HepG2 (cell line): ENCODE data around the gene SOST. TPM values are rescaled to one million over a fixed set of nuclear protein-coding genes. Genes with fewer than 3 reads are reported as not detected.

Experiments used
- ARNT2 ChIP-seq: sonication (generic); formaldehyde crosslinking; IDR thresholded peaks from 2 replicates; pipeline ENCODE4 v1.8.0; 2022; ENCODE audit warnings: mild to moderate bottlenecking, low read depth, missing genetic modification reagents, moderate library complexity
- CENPX ChIP-seq: sonication (generic); formaldehyde crosslinking; IDR thresholded peaks from 2 replicates; pipeline ENCODE4 v1.9.0; 2021; ENCODE audit warnings: mild to moderate bottlenecking, missing genetic modification reagents, moderate library complexity
- FOXK2 ChIP-seq: fragments of 450-650 bp; IDR thresholded peaks from 2 replicates; pipeline ENCODE4 v1.6.1; 2016
- GATA4 ChIP-seq: sonication (generic); IDR thresholded peaks from 2 replicates; pipeline ENCODE4 v1.6.1; 2016; ENCODE audit warnings: antibody characterized with exemption, low read depth, borderline replicate concordance
- GATAD2A ChIP-seq: IDR thresholded peaks from 2 replicates; pipeline ENCODE4 v1.6.1; 2016
- HDAC1 ChIP-seq: sonication (generic); formaldehyde crosslinking; IDR thresholded peaks from 2 replicates; pipeline ENCODE4 v1.5.1; 2020; ENCODE audit warnings: mild to moderate bottlenecking, missing genetic modification reagents
- HOXA7 ChIP-seq: sonication (generic); formaldehyde crosslinking; IDR thresholded peaks from 2 replicates; pipeline ENCODE4 v1.8.1; 2022; ENCODE audit warnings: mild to moderate bottlenecking, missing genetic modification reagents, moderate library complexity
- KMT2A ChIP-seq: sonication (generic); formaldehyde crosslinking; IDR thresholded peaks from 2 replicates; pipeline ENCODE4 v1.4.0; 2020; ENCODE audit warnings: missing genetic modification reagents
- MEF2D ChIP-seq: sonication (generic); formaldehyde crosslinking; IDR thresholded peaks from 2 replicates; pipeline ENCODE4 v1.5.1; 2020; ENCODE audit warnings: mild to moderate bottlenecking, missing genetic modification reagents
- MYC ChIP-seq: sonication (generic); formaldehyde crosslinking; IDR thresholded peaks from 2 replicates; pipeline ENCODE4 v1.9.0; 2021; ENCODE audit warnings: missing genetic modification reagents, borderline replicate concordance
- PCBP1 ChIP-seq: fragments of 200-400 bp; formaldehyde crosslinking; IDR thresholded peaks from 2 replicates; pipeline ENCODE4 v1.6.1; 2017; ENCODE audit warnings: mild to moderate bottlenecking, low read depth, low read length, borderline replicate concordance
- SOX6 ChIP-seq, 2 experiments: fragments of 450-650 bp in 1 of 2; sonication (generic) in 1 of 2; formaldehyde crosslinking in 1 of 2; IDR thresholded peaks; 2 replicates each; pipeline versions ENCODE4 v1.4.0 to v1.6.1; 2017 to 2020; ENCODE audit warnings: antibody characterized with exemption in 1 of 2, mild to moderate bottlenecking in 1 of 2, missing genetic modification reagents in 1 of 2
- ZFY ChIP-seq: sonication (generic); formaldehyde crosslinking; IDR thresholded peaks from 2 replicates; pipeline ENCODE4 v1.4.0; 2020; ENCODE audit warnings: missing genetic modification reagents
- ZNF33A ChIP-seq: sonication (generic); formaldehyde crosslinking; IDR thresholded peaks from 2 replicates; pipeline ENCODE4 v1.5.1; 2020; ENCODE audit warnings: missing genetic modification reagents, mild to moderate bottlenecking, moderate library complexity, borderline replicate concordance
- ZNF446 ChIP-seq: sonication (generic); formaldehyde crosslinking; IDR thresholded peaks from 2 replicates; pipeline ENCODE4 v1.5.0; 2020; ENCODE audit warnings: mild to moderate bottlenecking, missing genetic modification reagents
- ZNF550 ChIP-seq: sonication (generic); formaldehyde crosslinking; IDR thresholded peaks from 2 replicates; pipeline ENCODE4 v1.4.0; 2020; ENCODE audit warnings: mild to moderate bottlenecking, missing genetic modification reagents, borderline replicate concordance
- ZNF790 ChIP-seq: sonication (generic); formaldehyde crosslinking; IDR thresholded peaks from 2 replicates; pipeline ENCODE4 v1.8.0; 2022; ENCODE audit warnings: missing genetic modification reagents, mild to moderate bottlenecking, borderline replicate concordance
- ZNF878 ChIP-seq: sonication (generic); formaldehyde crosslinking; IDR thresholded peaks from 2 replicates; pipeline ENCODE4 v1.8.1; 2023; ENCODE audit warnings: mild to moderate bottlenecking, missing genetic modification reagents, moderate library complexity
- polyA plus RNA-seq, 8 experiments: library from polyadenylated mRNA; depleted of rRNA in 3 of 8; stranded (reverse) in 7 of 8; unstranded in 1 of 8; fragments of >200 nt; fragmentation: Illumina TruSeq in 4 of 8; extraction: Trizol in 4 of 8; gene quantifications; 2 replicates each; pipeline versions ENCODE4 v1.2.1 to v1.2.3, GENCODE V29; 2011 to 2016; ENCODE audit warnings: low read depth in 4 of 8, missing spikeins in 1 of 8, mixed read lengths in 1 of 8; ENCODE audit not compliant: insufficient read depth in 1 of 8
- total RNA-seq, 5 experiments: library from RNA; depleted of rRNA; stranded (reverse); fragments of >200 nt; fragmentation: Illumina TruSeq; extraction: Trizol; gene quantifications; 2 replicates each; pipeline ENCODE4 v1.2.3, GENCODE V29; 2016; ENCODE audit warnings: low read depth in 1 of 5
- TF ChIP-seq, protein P1 (sequence below), 2 experiments: sonication (generic) in 1 of 2; formaldehyde crosslinking in 1 of 2; IDR thresholded peaks; 2 replicates each; pipeline versions ENCODE4 v1.4.0 to v1.6.1; 2016 to 2020; ENCODE audit warnings: borderline replicate concordance in 1 of 2, low read depth in 1 of 2, mild to moderate bottlenecking in 1 of 2, missing genetic modification reagents in 1 of 2
- TF ChIP-seq, protein P2 (sequence below), 2 experiments: IDR thresholded peaks; 2 replicates each; pipeline ENCODE4 v1.6.1; 2011 to 2012; ENCODE audit warnings: low read length in 2 of 2, borderline replicate concordance in 1 of 2, low read depth in 1 of 2, mild to moderate bottlenecking in 1 of 2, moderate library complexity in 1 of 2
- TF ChIP-seq, protein P3 (sequence below), 2 experiments: fragments of 450-650 bp in 1 of 2; sonication (generic) in 1 of 2; formaldehyde crosslinking; IDR thresholded peaks; 2 replicates each; pipeline versions ENCODE4 v1.5.0 to v1.8.0; 2020 to 2022; ENCODE audit warnings: mild to moderate bottlenecking in 1 of 2, missing genetic modification reagents in 1 of 2

SOST gene
- total and polyA plus RNA-seq, 2 of the 13 experiments (the other 11 are each of a cell fraction or from before 2014, with no cell fraction given): not detected

DNA sequence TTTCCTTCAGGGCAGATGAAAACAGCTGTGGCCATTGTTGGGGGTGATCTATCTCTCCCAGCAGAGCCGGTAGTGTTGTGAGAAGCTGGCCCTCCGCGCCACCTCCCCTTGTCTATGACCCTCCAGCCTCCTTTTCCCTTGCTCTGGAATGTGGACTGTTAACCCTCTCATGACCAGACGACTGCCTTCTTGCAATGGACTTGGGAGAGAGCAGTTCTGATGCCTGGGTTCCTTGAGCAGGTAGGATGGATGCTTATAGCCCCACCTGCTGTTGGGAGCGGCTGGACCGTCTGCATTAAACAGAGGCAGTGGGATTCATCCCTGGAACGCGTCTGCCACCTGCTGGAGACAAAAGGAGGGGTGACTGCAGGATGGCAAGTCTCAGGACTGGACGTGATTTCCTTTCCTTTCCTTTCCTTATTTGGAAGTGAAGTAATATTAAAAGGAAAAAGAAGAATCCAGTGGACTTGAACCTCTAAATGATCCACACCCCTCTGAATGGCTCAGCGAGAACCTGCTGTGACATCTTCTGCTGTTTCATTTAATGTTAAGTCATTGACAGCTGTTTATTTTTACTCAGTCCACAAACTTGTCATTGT, 1.8 kb upstream of the SOST start (continued):
- peak; percentile 57; the same call in 1 of the 2 replicates for TF ChIP-seq MEF2D
- TF ChIP-seq SOX6 (IDR thresholded peaks at IDR 0.05): no peak
- TF ChIP-seq SOX6 (CRISPR knock-in tag; IDR thresholded peaks at IDR 0.05): peak; percentile 55
- TF ChIP-seq, protein P1, sequence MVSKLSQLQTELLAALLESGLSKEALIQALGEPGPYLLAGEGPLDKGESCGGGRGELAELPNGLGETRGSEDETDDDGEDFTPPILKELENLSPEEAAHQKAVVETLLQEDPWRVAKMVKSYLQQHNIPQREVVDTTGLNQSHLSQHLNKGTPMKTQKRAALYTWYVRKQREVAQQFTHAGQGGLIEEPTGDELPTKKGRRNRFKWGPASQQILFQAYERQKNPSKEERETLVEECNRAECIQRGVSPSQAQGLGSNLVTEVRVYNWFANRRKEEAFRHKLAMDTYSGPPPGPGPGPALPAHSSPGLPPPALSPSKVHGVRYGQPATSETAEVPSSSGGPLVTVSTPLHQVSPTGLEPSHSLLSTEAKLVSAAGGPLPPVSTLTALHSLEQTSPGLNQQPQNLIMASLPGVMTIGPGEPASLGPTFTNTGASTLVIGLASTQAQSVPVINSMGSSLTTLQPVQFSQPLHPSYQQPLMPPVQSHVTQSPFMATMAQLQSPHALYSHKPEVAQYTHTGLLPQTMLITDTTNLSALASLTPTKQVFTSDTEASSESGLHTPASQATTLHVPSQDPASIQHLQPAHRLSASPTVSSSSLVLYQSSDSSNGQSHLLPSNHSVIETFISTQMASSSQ (IDR thresholded peaks at IDR 0.05; ENCODE audit: low read depth): no peak
- TF ChIP-seq, protein P1 (CRISPR knock-in tag; IDR thresholded peaks at IDR 0.05; ENCODE audit: borderline replicate concordance): no peak
- TF ChIP-seq, protein P2, sequence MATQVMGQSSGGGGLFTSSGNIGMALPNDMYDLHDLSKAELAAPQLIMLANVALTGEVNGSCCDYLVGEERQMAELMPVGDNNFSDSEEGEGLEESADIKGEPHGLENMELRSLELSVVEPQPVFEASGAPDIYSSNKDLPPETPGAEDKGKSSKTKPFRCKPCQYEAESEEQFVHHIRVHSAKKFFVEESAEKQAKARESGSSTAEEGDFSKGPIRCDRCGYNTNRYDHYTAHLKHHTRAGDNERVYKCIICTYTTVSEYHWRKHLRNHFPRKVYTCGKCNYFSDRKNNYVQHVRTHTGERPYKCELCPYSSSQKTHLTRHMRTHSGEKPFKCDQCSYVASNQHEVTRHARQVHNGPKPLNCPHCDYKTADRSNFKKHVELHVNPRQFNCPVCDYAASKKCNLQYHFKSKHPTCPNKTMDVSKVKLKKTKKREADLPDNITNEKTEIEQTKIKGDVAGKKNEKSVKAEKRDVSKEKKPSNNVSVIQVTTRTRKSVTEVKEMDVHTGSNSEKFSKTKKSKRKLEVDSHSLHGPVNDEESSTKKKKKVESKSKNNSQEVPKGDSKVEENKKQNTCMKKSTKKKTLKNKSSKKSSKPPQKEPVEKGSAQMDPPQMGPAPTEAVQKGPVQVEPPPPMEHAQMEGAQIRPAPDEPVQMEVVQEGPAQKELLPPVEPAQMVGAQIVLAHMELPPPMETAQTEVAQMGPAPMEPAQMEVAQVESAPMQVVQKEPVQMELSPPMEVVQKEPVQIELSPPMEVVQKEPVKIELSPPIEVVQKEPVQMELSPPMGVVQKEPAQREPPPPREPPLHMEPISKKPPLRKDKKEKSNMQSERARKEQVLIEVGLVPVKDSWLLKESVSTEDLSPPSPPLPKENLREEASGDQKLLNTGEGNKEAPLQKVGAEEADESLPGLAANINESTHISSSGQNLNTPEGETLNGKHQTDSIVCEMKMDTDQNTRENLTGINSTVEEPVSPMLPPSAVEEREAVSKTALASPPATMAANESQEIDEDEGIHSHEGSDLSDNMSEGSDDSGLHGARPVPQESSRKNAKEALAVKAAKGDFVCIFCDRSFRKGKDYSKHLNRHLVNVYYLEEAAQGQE (IDR thresholded peaks at IDR 0.05; ENCODE audit: borderline replicate concordance in 1 of 2, low read depth in 1 of 2, low read length in 2 of 2): no peak
- TF ChIP-seq HDAC1 (CRISPR knock-in tag): no peak
- no peak for TF ChIP-seq ZNF33A (CRISPR knock-in tag)
- no peak for TF ChIP-seq ZNF446 (CRISPR knock-in tag)
- no peak for TF ChIP-seq ZNF790 (CRISPR knock-in tag)
- TF ChIP-seq PCBP1: no peak
- TF ChIP-seq ZFY (CRISPR knock-in tag): no peak
- no peak for TF ChIP-seq ZNF550 (CRISPR knock-in tag)
- TF ChIP-seq FOXK2: no peak
- TF ChIP-seq GATA4: 0 out of 2 replicates have a peak, but pooled peaks have one; percentile 23
- TF ChIP-seq, protein P3, sequence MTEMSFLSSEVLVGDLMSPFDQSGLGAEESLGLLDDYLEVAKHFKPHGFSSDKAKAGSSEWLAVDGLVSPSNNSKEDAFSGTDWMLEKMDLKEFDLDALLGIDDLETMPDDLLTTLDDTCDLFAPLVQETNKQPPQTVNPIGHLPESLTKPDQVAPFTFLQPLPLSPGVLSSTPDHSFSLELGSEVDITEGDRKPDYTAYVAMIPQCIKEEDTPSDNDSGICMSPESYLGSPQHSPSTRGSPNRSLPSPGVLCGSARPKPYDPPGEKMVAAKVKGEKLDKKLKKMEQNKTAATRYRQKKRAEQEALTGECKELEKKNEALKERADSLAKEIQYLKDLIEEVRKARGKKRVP (CRISPR knock-in tag; IDR thresholded peaks at IDR 0.05): no peak
- no peak for TF ChIP-seq HOXA7 (CRISPR knock-in tag)
- no peak for TF ChIP-seq KMT2A (CRISPR knock-in tag)
- peak; percentile 85 for TF ChIP-seq GATAD2A (CRISPR knock-in tag)
- TF ChIP-seq ARNT2 (CRISPR knock-in tag): 0 out of 2 replicates have a peak, but pooled peaks have one; percentile 40
- TF ChIP-seq CENPX (CRISPR knock-in tag): no peak
- TF ChIP-seq ZNF878 (CRISPR knock-in tag): no peak
- TF ChIP-seq MYC (CRISPR knock-in tag): no peak
